ENCODE results near the gene INIP.

DNA sequence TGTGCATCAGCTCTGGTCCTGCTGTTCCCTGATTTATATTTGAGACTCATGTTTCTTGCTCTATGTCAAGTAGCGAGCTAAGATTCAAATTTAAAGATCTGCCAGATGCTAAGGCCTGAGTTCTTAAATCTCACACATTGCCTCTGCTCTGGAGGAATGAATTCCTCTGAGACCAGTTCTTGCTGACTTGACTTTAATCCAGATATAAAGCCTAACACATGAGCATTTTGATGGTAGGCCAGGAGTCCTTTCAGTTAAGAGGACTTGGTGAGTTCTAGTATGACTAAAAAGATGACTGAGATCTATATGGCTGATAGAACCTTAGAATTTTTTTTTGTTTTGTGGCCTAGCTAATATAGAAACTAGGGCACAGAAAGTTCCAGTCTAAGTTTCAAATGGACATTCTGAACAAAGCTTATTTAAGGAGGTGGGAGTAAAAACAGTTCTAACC, 1.3 kb upstream of the INIP start:
- TF ChIP-seq CTCF (CRISPR knock-in tag; IDR thresholded peaks at IDR 0.05) (no peak), ZNF10 (CRISPR knock-in tag; IDR thresholded peaks at IDR 0.05; ENCODE audit: borderline replicate concordance, low read depth) (no peak), POLR2A (IDR thresholded peaks at IDR 0.05; ENCODE audit: insufficient read depth in 1 of 2, low read depth in 2 of 2, low read length in 2 of 2) (no peak), SP1 (IDR thresholded peaks at IDR 0.05) (no peak), SP1 (CRISPR knock-in tag; IDR thresholded peaks at IDR 0.05) (no peak), SMYD3 (CRISPR knock-in tag; IDR thresholded peaks at IDR 0.05) (no peak), ZNF124 (CRISPR knock-in tag; IDR thresholded peaks at IDR 0.05) (no peak), FIP1L1 (IDR thresholded peaks at IDR 0.05; ENCODE audit: borderline replicate concordance, insufficient read depth, low read depth, low read length) (no peak), SIX4 (CRISPR knock-in tag; IDR thresholded peaks at IDR 0.05) (no peak)
- TF ChIP-seq, protein P1, sequence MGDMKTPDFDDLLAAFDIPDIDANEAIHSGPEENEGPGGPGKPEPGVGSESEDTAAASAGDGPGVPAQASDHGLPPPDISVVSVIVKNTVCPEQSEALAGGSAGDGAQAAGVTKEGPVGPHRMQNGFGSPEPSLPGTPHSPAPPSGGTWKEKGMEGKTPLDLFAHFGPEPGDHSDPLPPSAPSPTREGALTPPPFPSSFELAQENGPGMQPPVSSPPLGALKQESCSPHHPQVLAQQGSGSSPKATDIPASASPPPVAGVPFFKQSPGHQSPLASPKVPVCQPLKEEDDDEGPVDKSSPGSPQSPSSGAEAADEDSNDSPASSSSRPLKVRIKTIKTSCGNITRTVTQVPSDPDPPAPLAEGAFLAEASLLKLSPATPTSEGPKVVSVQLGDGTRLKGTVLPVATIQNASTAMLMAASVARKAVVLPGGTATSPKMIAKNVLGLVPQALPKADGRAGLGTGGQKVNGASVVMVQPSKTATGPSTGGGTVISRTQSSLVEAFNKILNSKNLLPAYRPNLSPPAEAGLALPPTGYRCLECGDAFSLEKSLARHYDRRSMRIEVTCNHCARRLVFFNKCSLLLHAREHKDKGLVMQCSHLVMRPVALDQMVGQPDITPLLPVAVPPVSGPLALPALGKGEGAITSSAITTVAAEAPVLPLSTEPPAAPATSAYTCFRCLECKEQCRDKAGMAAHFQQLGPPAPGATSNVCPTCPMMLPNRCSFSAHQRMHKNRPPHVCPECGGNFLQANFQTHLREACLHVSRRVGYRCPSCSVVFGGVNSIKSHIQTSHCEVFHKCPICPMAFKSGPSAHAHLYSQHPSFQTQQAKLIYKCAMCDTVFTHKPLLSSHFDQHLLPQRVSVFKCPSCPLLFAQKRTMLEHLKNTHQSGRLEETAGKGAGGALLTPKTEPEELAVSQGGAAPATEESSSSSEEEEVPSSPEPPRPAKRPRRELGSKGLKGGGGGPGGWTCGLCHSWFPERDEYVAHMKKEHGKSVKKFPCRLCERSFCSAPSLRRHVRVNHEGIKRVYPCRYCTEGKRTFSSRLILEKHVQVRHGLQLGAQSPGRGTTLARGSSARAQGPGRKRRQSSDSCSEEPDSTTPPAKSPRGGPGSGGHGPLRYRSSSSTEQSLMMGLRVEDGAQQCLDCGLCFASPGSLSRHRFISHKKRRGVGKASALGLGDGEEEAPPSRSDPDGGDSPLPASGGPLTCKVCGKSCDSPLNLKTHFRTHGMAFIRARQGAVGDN (CRISPR knock-in tag; IDR thresholded peaks at IDR 0.05) = no peak
